Activated T-helper 2 cell treated with anti-CD3 and anti-CD28 coated beads, Interferon-gamma antibody, Interleukin-2, Interleukin-4, amounts not matched to agents 10 μg/mL and 5 μg/mL and 100 μg/mL, durations not matched to agents 14 hours and 24 hours and 36 hours (primary cell): Measurements from ENCODE around the gene DCC. TPM values are rescaled to one million over a fixed set of nuclear protein-coding genes. Genes with fewer than 3 reads are reported as not detected.

Source experiments
- DNase-seq: peaks from one replicate; pipeline ENCODE4 v3.0.0; 2021; ENCODE audit warnings: low spot score
- H3K27ac Mint-ChIP-seq: one replicate; pipeline ENCODE4 v1.8.0; 2021; ENCODE audit warnings: mixed read lengths
- H3K27me3 Mint-ChIP-seq: one replicate; pipeline ENCODE4 v1.8.0; 2021; ENCODE audit warnings: low read depth, mixed read lengths
- H3K36me3 Mint-ChIP-seq: one replicate; pipeline ENCODE4 v1.8.0; 2021; ENCODE audit warnings: low read depth, mixed read lengths
- H3K4me1 Mint-ChIP-seq: one replicate; pipeline ENCODE4 v1.8.0; 2021; ENCODE audit warnings: low read depth, mixed read lengths
- H3K4me3 Mint-ChIP-seq: one replicate; pipeline ENCODE4 v1.8.0; 2021; ENCODE audit warnings: low read depth, mild to moderate bottlenecking, moderate library complexity, mixed read lengths
- H3K9me3 Mint-ChIP-seq: one replicate; pipeline ENCODE4 v1.8.0; 2021; ENCODE audit warnings: mixed read lengths
- intact Hi-C: fragments of 100-400 bp; cut with micrococcal nuclease; formaldehyde crosslinking; loops from one replicate; pipeline ENCODE4 v1.15.1; 2023
- total RNA-seq: library from RNA; stranded (reverse); gene quantifications from 2 replicates; pipeline ENCODE4 v1.2.3, GENCODE V29; 2022

Gene DCC
- total RNA-seq, 1 donor from 2014 or later, result not detected

DNA sequence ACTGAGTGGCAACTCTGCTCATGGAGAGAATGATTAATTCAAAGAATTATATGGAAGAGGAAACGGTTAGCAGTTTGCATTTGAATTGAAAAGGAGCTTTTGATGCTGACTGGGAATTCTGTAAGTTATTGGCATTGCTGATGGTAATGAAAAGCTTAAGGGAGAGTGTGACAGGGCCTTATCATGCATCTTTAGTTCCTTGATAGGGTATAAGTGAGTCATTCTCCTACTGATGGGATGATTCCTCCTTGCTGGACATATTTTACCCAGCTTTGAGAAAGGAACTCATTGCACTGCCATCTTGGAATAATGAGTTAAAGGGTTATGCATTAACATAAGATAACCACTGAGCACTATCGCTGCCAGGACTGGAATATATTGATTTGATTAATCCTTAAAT lies 740.7 kb downstream of the DCC start:
- Mint-ChIP-seq H3K36me3 (no peaks in the 10 kb centered on the region), H3K27ac (no peak overlapping the region), H3K4me3 (no peak overlapping the region), H3K27me3 (no peaks in the 10 kb centered on the region), H3K9me3 (peaks cover 16% of the 10 kb centered on the region), H3K4me1 (no peaks in the 10 kb centered on the region)
- DNase-seq, result no peak
- intact Hi-C loops, result no loop called here

DNA sequence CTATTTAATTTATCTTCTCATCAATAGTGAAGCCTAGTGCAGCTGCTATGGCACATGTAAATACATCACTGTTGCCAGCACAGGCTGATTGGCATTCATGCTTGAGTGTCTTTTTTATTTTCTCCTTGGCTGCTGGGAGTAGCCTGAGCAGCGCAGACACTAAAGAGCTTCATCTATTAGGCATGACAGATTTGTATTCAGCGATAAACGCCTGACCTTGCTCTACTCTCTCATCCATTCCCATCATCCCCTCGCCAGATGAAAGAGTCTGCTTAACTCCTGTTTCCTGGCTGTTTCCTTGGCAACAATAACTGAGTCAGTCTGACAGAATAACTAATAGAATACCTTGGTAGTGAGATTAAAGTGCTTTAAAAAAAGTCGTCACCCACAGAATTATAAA lies 753.6 kb downstream of the DCC start:
- no peak for DNase-seq
- no peaks in the 10 kb centered on the region for H3K4me1 Mint-ChIP-seq

GRCh38 chr18:53101536-53102105 lies 761.6 kb downstream of the DCC start:
- H3K4me3 Mint-ChIP-seq, result no peak overlapping the region
- intact Hi-C loops, result no loop called here
- no peaks in the 10 kb centered on the region for H3K4me1 Mint-ChIP-seq
- no peak overlapping the region for H3K27ac Mint-ChIP-seq
- no peak for DNase-seq
- no peaks in the 10 kb centered on the region for H3K27me3 Mint-ChIP-seq
- H3K36me3 Mint-ChIP-seq, result no peaks in the 10 kb centered on the region
- peaks cover 20% of the 10 kb centered on the region for H3K9me3 Mint-ChIP-seq

More for the DNA sequence above, 753.6 kb downstream of the DCC start:
- Mint-ChIP-seq H3K27me3 (no peaks in the 10 kb centered on the region), H3K9me3 (peaks cover 17% of the 10 kb centered on the region), H3K4me3 (no peak overlapping the region), H3K36me3 (no peaks in the 10 kb centered on the region), H3K27ac (no peak overlapping the region)
- intact Hi-C loops, result no loop called here

- H3K27ac Mint-ChIP-seq, result no peak overlapping the region
- no peak for DNase-seq
- H3K9me3 Mint-ChIP-seq, result peaks cover 35% of the 10 kb centered on the region
- intact Hi-C loops, result no loop called here
- H3K36me3 Mint-ChIP-seq, result no peaks in the 10 kb centered on the region
- no peaks in the 10 kb centered on the region for H3K27me3 Mint-ChIP-seq
- no peak overlapping the region for H3K4me3 Mint-ChIP-seq
- no peaks in the 10 kb centered on the region for H3K4me1 Mint-ChIP-seq
These were observed 774.4 kb downstream of the DCC start for GRCh38 chr18:53114441-53114840.

DNA sequence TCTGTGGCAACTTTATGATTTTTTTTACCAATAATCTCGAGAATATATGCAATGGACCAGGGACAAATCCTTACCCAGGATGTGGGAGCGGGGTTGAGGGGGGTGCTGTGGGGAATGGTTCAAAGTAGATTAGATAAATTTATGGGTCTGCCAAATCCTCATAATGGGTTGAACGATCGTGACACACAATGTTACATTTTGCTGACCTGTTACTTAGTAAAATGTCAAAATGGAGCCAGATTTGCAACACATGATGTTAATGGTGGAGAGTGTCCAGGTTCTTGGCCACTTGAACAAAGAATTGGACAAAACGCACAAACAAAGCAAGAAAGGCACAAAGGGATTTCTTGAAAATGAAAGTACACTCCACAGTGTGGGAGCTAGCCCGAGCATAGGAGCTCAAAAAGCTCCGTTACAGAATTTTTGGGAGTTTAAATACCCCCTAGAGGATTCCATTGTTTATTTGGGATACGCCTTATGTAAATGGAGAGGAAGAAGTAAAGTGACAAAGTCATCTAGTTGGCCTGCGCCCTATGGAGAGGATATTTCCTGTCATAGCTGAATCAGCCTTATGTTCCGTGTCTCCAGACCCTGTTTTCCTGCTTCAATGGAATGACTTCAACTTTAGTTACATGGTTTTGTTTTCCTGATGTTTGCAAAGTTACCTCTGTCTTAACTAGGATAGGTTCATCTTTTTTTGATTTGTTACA lies 776.0 kb downstream of the DCC start:
- Mint-ChIP-seq H3K27ac (no peak overlapping the region), H3K4me1 (no peaks in the 10 kb centered on the region), H3K9me3 (peaks cover 37% of the 10 kb centered on the region), H3K36me3 (no peaks in the 10 kb centered on the region), H3K27me3 (no peaks in the 10 kb centered on the region), H3K4me3 (no peak overlapping the region)
- no peak for DNase-seq
- intact Hi-C loops, result no loop called here

- H3K27ac Mint-ChIP-seq, result no peak overlapping the region
- no peak for DNase-seq
These were observed 777.9 kb downstream of the DCC start for GRCh38 chr18:53117851-53118250.

GRCh38 chr18:53126210-53126609 lies 786.2 kb downstream of the DCC start:
- no peaks in the 10 kb centered on the region for H3K4me1 Mint-ChIP-seq
- H3K27me3 Mint-ChIP-seq, result no peaks in the 10 kb centered on the region
- no peak for DNase-seq
- H3K4me3 Mint-ChIP-seq, result no peak overlapping the region
- intact Hi-C loops, result no loop called here
- no peak overlapping the region for H3K27ac Mint-ChIP-seq
- H3K9me3 Mint-ChIP-seq, result peaks cover 21% of the 10 kb centered on the region
- no peaks in the 10 kb centered on the region for H3K36me3 Mint-ChIP-seq

More at GRCh38 chr18:53117851-53118250, 777.9 kb downstream of the DCC start:
- H3K27me3 Mint-ChIP-seq, result no peaks in the 10 kb centered on the region
- no peak overlapping the region for H3K4me3 Mint-ChIP-seq
- H3K4me1 Mint-ChIP-seq, result no peaks in the 10 kb centered on the region
- H3K36me3 Mint-ChIP-seq, result no peaks in the 10 kb centered on the region
- intact Hi-C loops, result no loop called here
- H3K9me3 Mint-ChIP-seq, result peaks cover 37% of the 10 kb centered on the region

- Mint-ChIP-seq H3K4me3 (no peak overlapping the region), H3K27me3 (no peaks in the 10 kb centered on the region), H3K36me3 (no peaks in the 10 kb centered on the region), H3K27ac (no peak overlapping the region), H3K4me1 (no peaks in the 10 kb centered on the region), H3K9me3 (peaks cover 19% of the 10 kb centered on the region)
- intact Hi-C loops, result no loop called here
- DNase-seq, result no peak
These were observed 791.0 kb downstream of the DCC start for GRCh38 chr18:53131001-53131400.

DNA sequence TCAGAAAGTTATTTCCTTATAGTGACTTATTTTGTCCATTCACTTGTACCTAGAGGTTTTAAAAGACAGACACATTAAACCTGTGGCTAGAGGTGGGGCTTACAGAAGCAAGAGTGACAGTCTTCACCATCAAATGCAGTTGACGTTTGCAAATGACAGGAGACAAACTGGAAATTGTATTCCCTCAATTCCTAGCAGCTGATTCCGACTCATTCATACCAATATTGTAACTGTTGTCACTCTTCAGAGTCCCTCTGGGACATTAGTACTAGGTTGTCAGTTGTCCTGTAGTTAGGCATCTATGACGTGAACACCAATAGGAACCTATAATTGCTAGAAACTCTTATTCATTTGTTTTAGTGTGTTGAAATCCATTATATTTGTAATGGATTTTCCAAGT lies 794.7 kb downstream of the DCC start:
- Mint-ChIP-seq H3K27me3 (no peaks in the 10 kb centered on the region), H3K36me3 (no peaks in the 10 kb centered on the region), H3K9me3 (peaks cover 15% of the 10 kb centered on the region), H3K4me3 (no peak overlapping the region), H3K27ac (no peak overlapping the region), H3K4me1 (no peaks in the 10 kb centered on the region)
- no peak for DNase-seq
- intact Hi-C loops, result no loop called here

DNA sequence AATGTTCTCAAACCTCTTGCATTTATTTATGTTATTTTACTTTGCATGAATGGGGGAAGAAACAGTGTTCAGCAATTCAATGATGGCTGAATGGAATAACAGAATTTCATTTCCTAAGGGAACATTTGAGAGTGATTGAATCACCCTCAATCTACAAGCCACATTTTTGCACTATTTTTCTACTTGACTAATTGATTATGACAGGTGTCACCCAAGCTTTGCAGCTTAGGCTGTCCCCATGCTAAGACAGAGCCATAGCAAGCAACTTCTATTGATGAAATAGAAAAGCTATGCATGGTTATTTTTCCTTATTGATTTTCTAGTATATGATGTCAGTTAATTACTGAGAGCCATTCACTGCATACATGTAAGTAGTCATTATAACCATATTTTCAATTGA lies 795.7 kb downstream of the DCC start:
- Mint-ChIP-seq H3K36me3 (no peaks in the 10 kb centered on the region), H3K4me3 (no peak overlapping the region), H3K9me3 (peaks cover 14% of the 10 kb centered on the region), H3K4me1 (no peaks in the 10 kb centered on the region), H3K27me3 (no peaks in the 10 kb centered on the region), H3K27ac (no peak overlapping the region)
- intact Hi-C loops, result no loop called here
- DNase-seq, result no peak

GRCh38 chr18:53139746-53140500 lies 799.9 kb downstream of the DCC start:
- intact Hi-C loops, result no loop called here
- Mint-ChIP-seq H3K9me3 (peaks cover 22% of the 10 kb centered on the region), H3K4me1 (no peaks in the 10 kb centered on the region), H3K4me3 (no peak overlapping the region), H3K27me3 (no peaks in the 10 kb centered on the region), H3K27ac (no peak overlapping the region), H3K36me3 (no peaks in the 10 kb centered on the region)
- DNase-seq, result no peak

DNA sequence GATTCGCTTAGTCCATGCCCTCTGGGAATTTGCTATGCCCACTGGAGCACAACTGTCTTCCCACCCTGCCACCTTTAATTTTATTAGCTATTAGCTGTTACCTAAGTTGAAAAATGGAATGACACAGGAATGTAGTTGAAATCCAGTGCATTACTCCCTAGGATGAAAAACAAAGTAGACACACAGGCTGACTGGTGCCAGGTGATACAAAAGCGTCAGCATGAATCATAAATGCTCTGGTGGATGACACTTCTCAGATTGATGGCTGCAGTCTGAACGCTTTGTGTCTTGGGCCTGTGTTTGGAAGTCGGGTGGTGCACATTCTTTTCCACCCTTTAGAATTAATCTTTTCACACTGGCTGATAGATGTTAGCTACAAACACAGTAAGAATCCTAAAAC lies 802.0 kb downstream of the DCC start:
- H3K9me3 Mint-ChIP-seq, result peaks cover 19% of the 10 kb centered on the region
- H3K27ac Mint-ChIP-seq, result no peak overlapping the region

GRCh38 chr18:53147472-53147871 lies 807.5 kb downstream of the DCC start:
- Mint-ChIP-seq H3K36me3 (no peaks in the 10 kb centered on the region), H3K4me3 (no peak overlapping the region), H3K4me1 (no peaks in the 10 kb centered on the region), H3K27ac (no peak overlapping the region), H3K27me3 (no peaks in the 10 kb centered on the region), H3K9me3 (peaks cover 20% of the 10 kb centered on the region)
- intact Hi-C loops, result no loop called here
- no peak for DNase-seq

More for the DNA sequence above, 802.0 kb downstream of the DCC start:
- Mint-ChIP-seq H3K36me3 (no peaks in the 10 kb centered on the region), H3K4me1 (no peaks in the 10 kb centered on the region), H3K4me3 (no peak overlapping the region), H3K27me3 (no peaks in the 10 kb centered on the region)
- no peak for DNase-seq
- intact Hi-C loops, result no loop called here
